ENCODE results near the gene NAGPA. TPM values are rescaled to one million over a fixed set of nuclear protein-coding genes. Genes with fewer than 3 reads are reported as not detected.

Gene NAGPA
- total RNA-seq, 1 experiment from 2014 or later: 12.5 TPM

DNA sequence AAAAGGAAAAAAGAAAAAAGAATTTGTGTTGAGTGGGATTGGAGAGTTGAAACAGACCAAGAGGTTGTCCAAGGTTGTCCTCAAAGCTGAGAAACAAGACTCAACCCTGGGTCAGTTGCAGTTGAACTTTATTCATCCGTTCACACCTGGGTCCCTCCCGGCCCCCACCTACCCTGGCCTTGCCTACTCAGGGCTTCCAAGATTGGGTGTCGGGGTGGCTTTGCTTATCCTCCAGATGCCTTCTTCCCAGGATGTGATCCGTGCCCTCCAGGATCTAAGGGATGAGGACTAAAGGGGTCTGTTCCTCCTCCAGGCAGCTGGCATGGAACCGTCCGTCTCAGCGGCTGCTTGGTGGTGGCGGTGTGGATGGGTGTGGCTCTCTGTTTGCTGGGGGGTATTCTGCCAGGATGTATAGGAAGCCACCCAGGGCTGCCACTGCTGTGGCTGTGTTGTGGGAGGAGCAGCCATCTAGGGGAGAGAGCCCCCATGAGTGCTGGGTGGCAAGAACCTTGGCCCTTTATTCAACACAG, 10.3 kb upstream of the NAGPA start (continued):
- TF ChIP-seq ZNF532 (CRISPR knock-in tag; IDR thresholded peaks at IDR 0.05; ENCODE audit: borderline replicate concordance) (no peak), NR1H2 (CRISPR knock-in tag; IDR thresholded peaks at IDR 0.05) (no peak), CREB1 (CRISPR knock-in tag; IDR thresholded peaks at IDR 0.05) (no peak), TEAD1 (CRISPR knock-in tag; IDR thresholded peaks at IDR 0.05) (no peak)
- TF ChIP-seq, protein P1, sequence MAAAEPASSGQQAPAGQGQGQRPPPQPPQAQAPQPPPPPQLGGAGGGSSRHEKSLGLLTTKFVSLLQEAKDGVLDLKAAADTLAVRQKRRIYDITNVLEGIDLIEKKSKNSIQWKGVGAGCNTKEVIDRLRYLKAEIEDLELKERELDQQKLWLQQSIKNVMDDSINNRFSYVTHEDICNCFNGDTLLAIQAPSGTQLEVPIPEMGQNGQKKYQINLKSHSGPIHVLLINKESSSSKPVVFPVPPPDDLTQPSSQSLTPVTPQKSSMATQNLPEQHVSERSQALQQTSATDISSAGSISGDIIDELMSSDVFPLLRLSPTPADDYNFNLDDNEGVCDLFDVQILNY (CRISPR knock-in tag; IDR thresholded peaks at IDR 0.05): no peak
- TF ChIP-seq, protein P2, sequence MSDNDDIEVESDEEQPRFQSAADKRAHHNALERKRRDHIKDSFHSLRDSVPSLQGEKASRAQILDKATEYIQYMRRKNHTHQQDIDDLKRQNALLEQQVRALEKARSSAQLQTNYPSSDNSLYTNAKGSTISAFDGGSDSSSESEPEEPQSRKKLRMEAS (CRISPR knock-in tag; IDR thresholded peaks at IDR 0.05): no peak

DNA sequence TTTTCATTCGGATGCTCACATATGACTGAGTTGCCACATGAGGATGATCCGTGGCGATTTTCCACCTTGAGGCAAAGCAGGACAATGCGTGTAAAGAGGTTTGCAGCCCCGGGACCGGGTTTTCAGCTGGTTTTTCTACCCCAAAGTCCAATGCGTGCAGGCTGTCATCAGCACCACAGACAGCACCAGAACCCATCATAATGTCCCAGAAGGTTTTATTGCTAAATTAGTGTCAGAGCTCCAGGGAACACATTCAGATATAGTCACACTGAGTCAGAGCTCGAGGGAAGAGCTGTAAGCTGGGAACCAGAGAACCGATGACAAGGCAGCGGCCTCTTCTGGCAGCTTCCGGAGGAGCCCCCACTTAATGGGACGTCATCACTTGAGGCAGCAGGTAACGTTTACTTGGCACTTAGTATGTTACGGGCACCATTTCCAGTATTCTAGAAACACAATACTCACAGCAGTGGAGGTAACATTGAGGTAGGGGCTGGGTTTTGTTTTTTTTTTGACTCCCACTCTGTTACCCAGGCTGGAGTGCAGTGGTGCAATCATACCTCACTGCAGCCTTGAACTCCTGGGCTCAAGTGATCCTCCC, 8.9 kb upstream of the NAGPA start:
- CTCF ChIA-PET: interaction anchor here (1.2 to 2.5 kb wide), 2 partner anchors 14 to 33 kb away, joined by 3 to 10 read pairs; no protein-coding TSS in a partner anchor
- peaks cover 10% of the 10 kb centered on the region for H3K4me1 Mint-ChIP-seq
- POLR2A ChIA-PET: no interaction called here
- no peak overlapping the region for H3K4me3 Mint-ChIP-seq
- DNase-seq (ENCODE audit: low spot score) (no peak), ATAC-seq (no peak)
- H3K27ac Mint-ChIP-seq: no peak overlapping the region
- no peaks in the 10 kb centered on the region for H3K9me3 Mint-ChIP-seq
- no peaks in the 10 kb centered on the region for H3K36me3 Mint-ChIP-seq
- peaks cover 10% of the 10 kb centered on the region for H3K27me3 Mint-ChIP-seq (ENCODE audit: low read depth)
- TF ChIP-seq TCF7 (CRISPR knock-in tag; IDR thresholded peaks at IDR 0.05; ENCODE audit: low read depth): no peak
- TF ChIP-seq IRF1 (CRISPR knock-in tag; IDR thresholded peaks at IDR 0.05): no peak
- TF ChIP-seq STAT6 (CRISPR knock-in tag; conservative IDR thresholded peaks at IDR 0.05; ENCODE audit: low read depth): no peak
- no peak for TF ChIP-seq ZNF138 (CRISPR knock-in tag; conservative IDR thresholded peaks at IDR 0.05)
- TF ChIP-seq, protein P3, sequence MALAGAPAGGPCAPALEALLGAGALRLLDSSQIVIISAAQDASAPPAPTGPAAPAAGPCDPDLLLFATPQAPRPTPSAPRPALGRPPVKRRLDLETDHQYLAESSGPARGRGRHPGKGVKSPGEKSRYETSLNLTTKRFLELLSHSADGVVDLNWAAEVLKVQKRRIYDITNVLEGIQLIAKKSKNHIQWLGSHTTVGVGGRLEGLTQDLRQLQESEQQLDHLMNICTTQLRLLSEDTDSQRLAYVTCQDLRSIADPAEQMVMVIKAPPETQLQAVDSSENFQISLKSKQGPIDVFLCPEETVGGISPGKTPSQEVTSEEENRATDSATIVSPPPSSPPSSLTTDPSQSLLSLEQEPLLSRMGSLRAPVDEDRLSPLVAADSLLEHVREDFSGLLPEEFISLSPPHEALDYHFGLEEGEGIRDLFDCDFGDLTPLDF (CRISPR knock-in tag; IDR thresholded peaks at IDR 0.05): no peak
- TF ChIP-seq, protein P1 (CRISPR knock-in tag; IDR thresholded peaks at IDR 0.05): no peak
- no peak for TF ChIP-seq NR3C1 (CRISPR knock-in tag; conservative IDR thresholded peaks at IDR 0.05; ENCODE audit: low read depth)
- TF ChIP-seq HMGXB4 (CRISPR knock-in tag; IDR thresholded peaks at IDR 0.05): no peak
- TF ChIP-seq, protein P4, sequence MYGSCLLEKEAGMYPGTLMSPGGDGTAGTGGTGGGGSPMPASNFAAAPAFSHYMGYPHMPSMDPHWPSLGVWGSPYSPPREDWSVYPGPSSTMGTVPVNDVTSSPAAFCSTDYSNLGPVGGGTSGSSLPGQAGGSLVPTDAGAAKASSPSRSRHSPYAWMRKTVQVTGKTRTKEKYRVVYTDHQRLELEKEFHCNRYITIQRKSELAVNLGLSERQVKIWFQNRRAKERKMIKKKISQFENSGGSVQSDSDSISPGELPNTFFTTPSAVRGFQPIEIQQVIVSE (CRISPR knock-in tag; IDR thresholded peaks at IDR 0.05; ENCODE audit: borderline replicate concordance): no peak
- no peak for TF ChIP-seq FOXK1 (CRISPR knock-in tag; IDR thresholded peaks at IDR 0.05)
- TF ChIP-seq, protein P5, sequence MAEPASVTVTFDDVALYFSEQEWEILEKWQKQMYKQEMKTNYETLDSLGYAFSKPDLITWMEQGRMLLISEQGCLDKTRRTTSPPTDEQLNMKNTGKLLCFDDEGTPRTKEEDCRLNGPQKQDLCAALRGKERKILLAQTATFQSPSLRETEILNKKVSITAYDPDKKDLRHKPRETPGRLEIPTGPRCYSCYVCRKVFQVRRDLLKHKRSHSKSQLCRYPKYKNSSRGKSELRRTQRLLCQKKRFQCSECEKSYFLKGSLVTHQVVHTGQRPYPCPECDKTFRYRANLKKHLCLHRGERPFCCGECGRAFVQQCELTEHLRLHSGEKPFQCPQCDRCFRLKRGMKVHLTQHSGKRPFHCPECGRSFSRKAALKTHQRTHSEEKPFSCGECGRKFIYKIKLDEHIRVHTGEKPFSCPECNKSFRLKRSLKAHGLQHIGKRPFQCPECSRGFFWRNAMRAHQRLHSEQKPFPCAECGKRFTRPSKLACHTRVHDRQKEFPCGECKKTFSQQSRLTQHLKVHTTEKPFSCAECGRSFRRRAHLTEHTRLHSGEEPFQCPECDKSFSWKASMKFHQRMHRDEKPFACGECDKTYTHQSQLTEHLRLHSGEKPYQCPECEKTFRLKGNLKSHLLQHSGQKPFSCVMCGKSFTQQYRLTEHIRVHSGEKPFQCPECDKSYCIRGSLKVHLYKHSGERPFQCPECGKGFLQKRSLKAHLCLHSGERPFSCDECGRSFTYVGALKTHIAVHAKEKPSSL (CRISPR knock-in tag; conservative IDR thresholded peaks at IDR 0.05): no peak
- no peak for TF ChIP-seq PRRX2 (CRISPR knock-in tag; IDR thresholded peaks at IDR 0.05)
- TF ChIP-seq ESRRA (CRISPR knock-in tag; IDR thresholded peaks at IDR 0.05; ENCODE audit: borderline replicate concordance): no peak

Measured in WTC11 (cell line).